ENCODE measurements around the gene BAG5.
A peak's percentile ranks its signal among the peaks of the same experiment; 100 is the strongest.
"Not testable (repeated sequence)": the region's sequence is repeated elsewhere in the genome, so short reads cannot be mapped to it uniquely, and the experiment has no call there.

The BAG5 gene

DNA sequence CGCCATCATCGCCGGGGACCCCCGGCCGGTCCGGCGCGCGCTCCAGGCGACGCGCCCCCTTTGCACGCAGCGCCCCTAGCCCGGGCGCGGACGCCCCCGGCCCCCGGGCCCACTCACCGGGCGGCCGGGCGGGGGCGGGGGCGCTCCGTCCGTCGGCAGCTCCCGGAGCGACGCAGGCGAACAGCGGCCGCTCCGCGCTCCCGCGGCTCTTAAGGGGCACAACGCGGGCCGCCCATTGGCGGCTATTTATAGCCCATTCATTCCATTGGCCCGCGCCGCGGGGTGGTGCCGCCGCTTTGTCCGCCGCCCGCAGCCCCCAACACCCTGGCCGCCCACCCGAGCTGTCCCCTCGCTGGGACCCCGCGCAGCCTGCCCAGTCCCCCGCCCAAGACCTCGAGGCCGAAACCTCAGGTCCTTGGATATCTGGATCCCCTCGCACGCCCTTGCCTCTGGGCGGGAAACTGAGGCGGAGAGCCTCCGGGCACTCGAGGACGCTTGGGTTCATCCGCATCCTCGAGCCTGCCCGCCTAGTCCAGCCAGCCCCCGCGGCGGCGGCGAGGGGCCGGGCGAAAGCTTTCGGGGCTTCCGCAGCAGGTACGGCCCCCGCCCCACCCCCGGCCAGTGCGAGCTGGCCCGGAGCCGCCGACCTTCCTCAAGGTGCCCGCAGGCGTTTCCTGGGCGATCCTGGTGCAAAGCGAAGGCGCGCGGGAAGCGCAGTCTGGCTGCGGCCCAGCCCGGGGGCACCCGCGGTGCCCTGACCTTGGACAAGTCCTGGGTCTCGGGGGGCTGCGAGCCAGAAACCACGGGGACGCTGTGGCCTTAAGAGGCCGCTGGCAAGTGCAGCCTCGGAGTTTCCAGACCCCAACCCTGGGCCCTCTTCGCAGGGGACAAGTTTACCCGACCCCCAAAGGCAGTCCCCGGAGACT, 39.5 kb downstream of the BAG5 start, which contains the start of gene CKB:
Gene CKB (minus strand): TSS at position 182 of the 926 bp plus-strand sequence. CDS start 337 bp downstream, outside the sequence.
- no peak for DNase-seq (ENCODE audit: low read depth)

- DNase-seq (ENCODE audit: low read depth) = no peak
Observed at GRCh38 chr14:103521951-103522563, 40.4 kb downstream of the BAG5 start.

DNA sequence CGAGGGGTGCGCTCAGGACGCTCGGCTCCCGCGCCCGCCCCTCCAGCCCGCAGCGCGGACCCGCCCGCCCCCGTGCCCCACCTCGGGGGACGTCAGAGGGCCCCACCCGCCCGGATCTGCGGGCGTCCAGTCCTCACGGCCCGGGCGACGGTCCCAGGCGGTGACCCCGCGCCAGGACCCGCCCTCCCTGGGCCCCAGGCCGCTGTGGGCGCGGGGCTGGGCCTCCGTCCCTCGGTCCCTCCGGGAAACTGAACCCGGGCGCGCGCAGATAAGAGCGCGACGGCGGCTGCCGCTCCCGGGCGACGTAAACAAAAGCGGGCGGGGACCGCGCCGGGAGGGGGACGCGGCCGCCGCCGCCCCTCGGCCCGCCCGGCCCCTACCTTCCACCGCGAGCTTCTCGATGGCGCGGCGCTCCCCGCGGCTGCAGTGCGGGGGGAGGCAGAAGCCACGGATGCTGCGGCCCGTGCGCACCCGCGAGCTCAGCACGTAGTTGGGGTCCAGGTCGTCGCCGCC, 41.0 kb downstream of the BAG5 start:
- DNase-seq (ENCODE audit: low read depth) = no peak

DNA sequence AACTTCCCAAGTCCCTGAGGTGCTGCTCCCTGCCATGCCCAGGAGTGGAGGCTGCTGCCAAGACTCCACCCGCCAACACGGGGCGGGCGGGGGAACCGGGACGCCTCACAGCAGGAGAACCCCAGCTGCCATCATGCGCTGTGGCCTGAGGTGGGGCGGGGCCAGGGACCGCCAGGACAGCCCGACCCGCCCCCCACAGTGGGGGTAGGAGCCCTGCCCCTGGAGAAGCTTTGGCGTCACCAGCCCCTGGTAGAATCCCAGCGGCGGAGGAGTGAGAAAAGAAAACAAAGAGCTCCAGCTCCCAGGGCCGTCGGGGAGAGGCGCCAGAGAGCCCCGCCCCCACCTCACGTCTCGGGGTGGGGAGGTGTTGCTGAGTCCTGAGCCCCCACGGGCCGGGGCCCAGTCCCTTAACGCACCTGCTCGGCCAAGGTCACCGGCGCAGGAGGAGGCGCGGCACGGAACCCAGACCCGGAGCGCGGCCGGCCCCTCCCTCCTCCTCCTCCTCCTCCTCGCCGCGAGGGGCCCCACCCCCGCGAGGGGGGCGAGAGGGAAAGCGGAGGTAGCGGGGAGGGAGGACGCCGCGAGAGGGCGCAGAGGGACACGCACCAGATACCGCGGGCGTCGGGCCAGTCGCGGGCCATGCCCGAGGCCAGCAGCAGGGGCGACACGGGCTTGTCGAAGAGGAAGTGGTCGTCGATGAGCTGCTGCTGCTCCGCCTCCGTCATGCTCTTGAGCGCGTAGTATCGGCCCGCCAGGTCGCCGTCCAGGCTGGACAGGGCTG, 41.6 kb downstream of the BAG5 start:
- DNase-seq (ENCODE audit: low read depth) = peak; percentile 47

DNA sequence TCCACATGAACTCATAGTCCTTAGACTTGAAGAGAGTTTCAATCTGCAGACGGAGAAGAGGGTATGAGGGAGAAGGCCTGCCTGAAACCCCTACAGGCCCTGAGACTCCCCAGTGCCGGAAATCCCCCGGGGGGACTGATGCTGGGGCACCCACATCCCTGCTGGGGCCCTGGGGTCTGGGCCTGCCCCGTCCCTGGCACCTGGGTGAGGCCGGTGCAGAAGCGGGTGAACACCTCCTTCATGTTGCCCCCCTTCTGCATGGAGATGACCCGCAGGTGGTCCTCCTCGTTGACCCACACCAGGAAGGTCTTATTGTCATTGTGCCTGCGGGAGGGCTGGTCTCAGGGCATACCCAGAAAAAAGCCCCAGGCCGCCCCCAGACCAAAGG, 42.2 kb downstream of the BAG5 start:
- no peak for DNase-seq (ENCODE audit: low read depth)

GRCh38 chr14:103519837-103520212, 42.6 kb downstream of the BAG5 start:
- no peak for DNase-seq (ENCODE audit: low read depth)

GRCh38 chr14:103519043-103519836, 43.2 kb downstream of the BAG5 start:
- DNase-seq (ENCODE audit: low read depth) = no peak

GRCh38 chr14:103518422-103519042, 43.9 kb downstream of the BAG5 start:
- no peak for DNase-seq (ENCODE audit: low read depth)

DNA sequence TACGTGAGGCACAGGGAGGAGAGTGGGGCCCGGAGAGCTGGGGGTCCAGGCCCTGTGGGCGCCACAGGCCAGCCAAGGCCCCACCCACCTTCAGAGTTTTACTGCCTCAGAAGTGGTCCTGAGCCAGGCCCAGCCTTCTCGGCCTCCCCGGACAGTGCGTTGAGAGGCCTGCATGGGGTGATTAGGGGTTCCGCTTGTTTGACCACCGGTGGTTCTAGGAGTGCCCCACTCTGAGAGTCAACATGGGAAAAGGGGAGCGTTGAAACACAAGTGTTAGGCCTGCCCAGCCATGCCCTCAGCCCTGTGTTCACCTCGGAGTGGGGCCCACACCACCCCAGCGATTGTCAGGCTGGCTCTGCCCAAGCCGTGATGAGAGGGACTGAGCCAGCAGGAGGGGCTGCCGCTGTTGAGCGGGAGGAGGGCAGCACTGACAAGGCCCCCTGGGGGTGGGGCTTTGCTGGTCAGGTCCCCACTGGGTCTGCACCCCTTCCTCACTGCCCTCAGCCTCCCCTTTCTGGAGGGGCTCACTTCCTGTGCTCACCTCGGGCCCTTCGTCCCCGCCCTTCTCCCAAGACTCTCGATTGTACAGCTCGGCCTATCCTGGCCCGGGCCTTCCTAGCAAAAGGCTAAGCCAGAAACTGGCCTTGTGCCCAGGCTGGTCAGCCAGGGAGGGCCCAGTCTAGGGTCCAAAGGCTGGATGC, 44.6 kb downstream of the BAG5 start:
- DNase-seq (ENCODE audit: low read depth) = no peak

DNA sequence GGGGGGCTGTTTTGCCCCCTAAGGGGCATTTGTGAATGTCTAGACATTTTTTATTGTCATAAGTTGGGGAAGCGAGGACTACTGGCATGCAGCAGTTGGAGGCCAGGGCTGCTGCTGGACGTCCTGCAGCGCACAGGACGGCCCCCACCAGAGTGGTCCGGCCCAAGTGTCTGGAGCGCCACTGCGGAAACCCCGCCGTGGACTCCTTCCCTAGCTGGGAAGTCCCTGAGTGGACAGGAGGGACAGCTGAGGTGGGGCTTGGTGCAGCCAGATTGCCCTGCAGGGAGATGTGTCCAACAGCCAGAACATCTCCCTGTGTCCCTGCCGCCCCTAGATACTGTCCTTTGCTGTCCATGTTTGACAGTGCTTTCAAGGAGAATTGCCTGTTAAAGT, 45.3 kb downstream of the BAG5 start:
- DNase-seq (ENCODE audit: low read depth) = no peak

DNA sequence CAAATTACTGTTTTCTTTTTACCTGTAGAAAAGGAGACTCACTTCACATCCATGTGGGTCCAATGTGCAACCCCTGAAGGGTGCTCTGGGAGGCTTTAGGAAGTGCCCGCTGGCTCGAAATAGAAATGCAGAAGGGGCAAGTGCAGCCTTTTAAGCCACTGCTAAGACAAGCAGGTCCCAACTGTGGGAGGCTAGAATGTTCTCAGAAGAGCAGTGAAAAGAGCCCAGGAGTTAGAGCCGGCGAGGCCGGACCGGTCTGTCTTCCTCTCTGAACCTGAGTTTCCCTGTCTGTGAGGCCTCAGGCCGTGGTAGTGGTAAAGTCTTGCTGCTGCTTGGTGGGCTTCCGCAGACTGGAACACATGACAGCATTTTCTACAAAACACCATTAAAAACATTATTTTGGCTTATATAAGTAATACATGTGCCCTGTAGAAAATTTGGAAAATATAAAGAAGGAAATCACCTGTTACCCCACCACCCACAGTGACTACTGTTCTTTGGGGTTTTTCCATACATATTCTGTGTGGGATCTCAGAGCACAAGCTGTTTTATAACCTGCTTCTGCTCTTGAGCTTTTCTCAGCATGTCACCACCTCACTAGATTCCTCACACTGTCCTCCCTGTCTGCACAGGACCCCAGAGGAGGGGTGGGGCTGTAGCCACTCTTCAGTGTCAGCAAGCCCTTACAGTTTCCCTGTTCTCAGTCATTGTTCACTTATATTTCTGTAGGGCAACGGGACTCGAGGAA, 45.9 kb downstream of the BAG5 start:
- no peak for DNase-seq (ENCODE audit: low read depth)

DNA sequence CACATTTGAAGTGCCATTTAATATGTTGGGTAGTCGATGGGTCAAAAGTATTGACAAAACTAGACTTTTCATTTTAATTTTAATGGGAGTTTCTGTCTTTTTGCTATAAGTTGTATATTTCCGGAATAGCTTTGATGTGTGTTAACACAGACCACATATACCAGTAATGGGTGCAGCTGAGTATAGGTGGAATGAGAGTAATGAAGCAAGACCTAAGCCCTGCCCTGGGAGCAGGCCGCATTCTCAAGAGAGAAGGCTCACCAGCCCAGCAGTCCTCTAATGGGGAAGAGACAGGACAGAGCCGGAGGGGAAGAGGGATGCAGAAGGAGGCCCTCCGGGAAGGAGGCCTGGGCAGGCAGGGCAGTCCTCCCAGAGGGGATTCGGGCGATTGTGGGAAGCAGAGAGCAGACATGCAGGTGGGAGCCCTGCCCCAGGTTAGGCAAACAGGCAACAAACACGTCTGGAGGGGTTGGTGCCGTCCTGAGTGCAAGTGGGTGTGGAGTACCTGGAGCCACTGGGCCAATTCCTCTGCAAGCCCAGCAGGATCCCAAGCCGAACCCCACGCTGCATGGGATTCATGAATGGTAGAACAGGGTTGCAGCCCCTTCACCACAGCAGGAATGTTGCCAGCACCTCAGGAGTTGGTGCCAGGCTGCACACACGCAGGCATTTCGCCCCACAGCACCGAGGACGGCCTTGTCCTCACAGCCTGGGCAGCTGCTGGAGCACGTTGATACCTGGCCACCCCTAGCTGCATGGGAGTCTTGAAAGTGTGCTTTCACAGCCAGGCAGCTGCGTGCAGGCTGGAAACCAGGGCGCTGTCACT, 47.6 kb downstream of the BAG5 start:
- DNase-seq (ENCODE audit: low read depth) = no peak

DNA sequence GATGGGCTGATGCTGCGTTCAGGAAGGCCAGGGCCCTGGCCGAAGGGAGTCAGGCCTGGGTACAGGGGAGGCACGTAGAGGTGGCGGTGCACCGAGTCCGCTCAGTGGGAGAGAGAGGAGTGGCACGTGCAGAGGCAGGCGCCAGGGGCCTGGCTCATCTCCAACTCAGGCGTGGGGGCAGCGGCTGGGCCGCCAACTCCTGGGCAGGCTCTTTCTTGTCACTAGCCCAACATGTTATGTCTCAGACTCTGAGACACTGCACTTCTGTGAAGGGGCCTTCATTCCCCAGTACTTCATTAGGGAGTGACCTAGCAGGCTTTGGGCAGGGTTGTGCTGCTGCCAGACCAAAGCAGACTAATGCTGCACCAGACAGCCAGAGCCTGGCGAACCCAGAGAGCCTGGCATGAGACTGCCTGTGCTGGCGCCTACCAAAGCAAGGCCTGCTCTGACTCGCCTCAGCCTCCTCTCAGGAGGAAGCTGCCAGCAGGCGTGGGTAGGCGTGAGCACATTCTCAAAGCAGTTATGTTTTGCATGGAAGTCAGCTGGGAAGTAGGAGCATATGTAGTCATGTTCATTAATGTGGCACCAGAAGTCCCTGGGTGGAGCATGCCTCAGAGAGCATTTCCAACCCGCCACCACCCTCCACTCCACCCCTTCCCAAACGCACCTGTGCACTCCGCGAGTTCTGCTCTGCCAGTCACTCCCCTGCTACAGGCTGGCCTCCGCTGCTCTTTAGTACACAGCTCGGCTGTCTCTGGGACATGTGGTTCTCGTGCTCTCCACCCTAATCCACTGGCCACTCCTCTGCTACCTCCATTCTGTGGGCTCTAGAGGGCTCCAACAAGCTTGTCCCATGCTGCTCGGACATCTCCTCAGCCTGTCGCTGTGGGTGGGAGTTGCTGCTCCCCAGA, 49.5 kb downstream of the BAG5 start:
- DNase-seq (ENCODE audit: low read depth) = no peak

- not testable (repeated sequence) for DNase-seq (ENCODE audit: low read depth)
Observed at GRCh38 chr14:103512180-103512579, 50.3 kb downstream of the BAG5 start.

- DNase-seq (ENCODE audit: low read depth) = no peak
Observed at GRCh38 chr14:103510724-103511693, 51.4 kb downstream of the BAG5 start.

GRCh38 chr14:103509864-103510723, 52.4 kb downstream of the BAG5 start:
- no peak for DNase-seq (ENCODE audit: low read depth)

All from activated T-helper 1 cell treated with Interleukin-2 at 50 U/mL for 16 hours (primary cell).